GM19035 (cell line): Measurements from ENCODE around the gene RIC8B.

ENCODE experiments used
- ATAC-seq: cut with Tn5 transposase; IDR thresholded peaks from one replicate; pipeline ENCODE4 v1.9.1; 2021; ENCODE audit not compliant: unreplicated experiment

Gene RIC8B

DNA sequence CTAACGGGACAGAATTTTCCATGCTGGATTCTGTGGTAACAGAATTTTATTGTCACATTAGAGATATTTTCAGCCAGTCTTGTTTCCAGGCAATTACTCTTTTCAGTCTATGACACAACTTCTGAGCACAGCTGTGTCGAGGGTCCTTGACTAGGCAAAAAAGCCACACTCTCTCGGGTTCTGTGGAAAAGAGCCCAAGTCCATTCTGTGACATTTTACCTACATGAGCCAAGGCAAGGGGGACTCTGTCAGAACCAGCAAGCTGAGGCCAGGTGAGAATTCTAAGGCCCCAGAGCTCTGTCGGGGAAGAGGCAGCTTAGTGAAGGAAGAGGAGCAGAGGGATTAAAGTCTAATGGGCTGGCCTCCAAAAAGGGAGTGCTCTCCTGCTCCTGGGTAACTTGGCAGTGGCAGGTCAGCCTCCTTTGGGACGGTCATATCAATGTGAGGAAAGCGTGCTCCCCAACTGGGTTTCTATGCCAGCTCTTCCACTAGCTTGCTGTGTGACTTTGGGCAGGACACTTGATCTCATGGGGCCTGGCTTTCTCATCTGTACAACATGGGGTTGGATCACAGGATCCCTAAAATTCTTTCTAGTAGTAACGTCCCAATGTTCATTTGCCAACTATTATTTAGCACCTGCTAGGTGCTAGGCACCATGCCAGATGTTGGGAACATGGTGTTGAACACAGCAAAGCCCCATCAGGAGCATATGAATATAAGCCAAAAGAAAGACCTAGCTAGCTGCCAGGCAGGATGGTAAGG is 16.0 kb upstream of the RIC8B start:
- ATAC-seq = no peak

DNA sequence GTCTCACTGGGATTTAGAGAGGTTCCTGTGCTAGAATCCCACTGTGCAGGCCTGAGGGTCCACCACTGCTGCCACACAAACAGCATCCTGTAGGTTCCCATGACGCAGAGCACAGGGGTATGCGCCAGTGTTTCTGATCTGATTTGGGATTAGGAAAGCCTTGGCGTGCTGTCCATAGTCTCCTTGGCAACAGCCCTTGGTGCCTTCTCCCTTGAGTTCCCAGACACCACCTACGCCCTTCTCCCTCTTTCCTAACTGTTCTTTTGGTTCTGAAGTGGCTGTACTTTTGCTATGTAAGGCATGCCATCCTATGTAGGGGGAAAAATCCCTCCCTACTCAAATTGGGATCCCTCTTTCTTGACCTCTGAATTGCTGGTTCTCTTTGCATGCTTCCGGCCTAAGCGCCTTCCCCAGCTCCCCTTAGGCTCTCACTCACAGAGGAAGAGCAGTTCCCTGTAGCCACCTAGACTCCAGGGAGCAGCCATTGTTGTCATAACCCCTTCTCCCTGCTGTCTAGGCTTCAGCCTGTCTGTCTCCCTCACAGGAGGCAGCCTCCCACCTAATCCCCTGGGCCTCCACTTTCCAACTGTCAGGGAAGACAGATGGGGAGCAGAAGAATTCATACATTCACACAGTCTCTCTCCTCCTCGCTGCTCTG is 14.8 kb upstream of the RIC8B start:
- ATAC-seq = no peak

DNA sequence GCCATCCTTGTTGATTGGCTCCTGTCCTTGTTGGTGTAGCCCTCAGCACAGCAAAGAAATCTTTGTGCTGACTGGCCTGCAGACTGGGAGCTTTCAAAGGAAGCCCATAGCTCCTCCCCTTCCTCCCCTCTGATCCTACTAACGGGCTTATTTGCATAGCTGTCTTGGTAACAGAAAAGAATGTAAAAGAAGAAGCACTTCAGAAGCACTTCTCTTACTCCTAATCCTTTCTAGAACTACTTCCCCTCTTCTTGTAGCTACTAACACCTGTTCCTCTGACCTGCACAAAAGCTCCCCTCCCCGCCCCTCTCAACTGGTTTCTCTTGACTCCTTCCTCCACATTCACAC is 14.3 kb upstream of the RIC8B start:
- ATAC-seq = peak; percentile 99

DNA sequence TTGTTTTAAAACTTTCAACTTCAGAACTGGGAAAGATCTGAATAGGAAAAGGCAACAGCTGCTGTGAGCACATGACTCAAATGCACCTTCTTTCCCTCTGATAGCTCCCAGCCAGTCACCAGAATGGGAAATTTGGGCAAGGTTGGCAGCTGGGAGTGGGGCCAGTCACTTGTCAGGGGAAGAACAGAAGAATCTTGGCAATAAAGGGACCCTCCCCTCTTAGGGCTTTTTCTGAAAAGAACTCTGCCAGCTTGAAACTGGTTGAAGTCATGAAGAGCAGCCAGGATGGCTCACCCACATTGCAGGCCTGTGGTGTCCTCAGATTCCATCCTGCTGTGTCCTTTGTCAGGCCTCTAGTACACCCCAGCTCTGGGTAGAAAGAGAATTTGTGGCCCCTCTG is 10.3 kb upstream of the RIC8B start:
- no peak for ATAC-seq

DNA sequence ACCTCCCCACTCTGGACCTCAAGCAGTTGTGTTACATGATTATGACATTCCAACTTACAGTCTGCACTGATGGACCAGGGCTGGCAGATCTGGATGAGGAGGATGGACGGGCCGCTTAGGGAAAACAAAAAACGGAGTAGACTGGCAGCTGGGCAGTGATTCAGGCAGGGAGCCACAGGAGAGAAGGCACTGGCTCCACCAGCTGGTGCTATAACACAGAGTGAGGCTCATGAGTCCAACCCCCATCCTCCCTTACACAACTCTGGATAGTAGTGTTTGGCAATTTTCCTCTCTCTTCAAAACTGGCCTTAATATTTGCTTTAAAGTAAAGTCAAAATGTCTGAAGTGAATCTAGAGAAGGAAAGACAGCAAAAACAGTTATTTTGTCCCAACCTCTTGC is 9.7 kb upstream of the RIC8B start:
- no peak for ATAC-seq

DNA sequence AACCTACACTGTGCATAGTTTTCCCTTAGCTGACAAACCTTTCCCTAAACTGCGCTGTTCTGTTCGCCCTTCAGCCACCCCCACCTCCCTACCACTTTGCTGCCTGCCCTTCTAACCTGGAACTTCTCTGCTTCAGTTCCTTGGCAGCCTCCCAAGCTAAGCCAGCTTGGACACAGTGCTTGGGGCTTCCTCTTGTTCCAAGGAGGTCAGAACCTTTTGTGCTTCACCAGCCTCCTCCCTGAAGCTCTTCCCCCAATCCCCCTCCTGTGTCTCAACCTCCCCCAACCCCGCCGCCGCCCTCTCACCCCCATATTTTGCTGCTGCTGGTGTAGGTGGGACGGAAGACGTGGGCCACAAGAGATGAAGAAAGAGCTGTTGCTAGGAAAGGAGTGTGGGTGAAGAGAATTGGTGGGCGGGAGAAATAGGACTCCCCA is 8.1 kb upstream of the RIC8B start:
- ATAC-seq = no peak

DNA sequence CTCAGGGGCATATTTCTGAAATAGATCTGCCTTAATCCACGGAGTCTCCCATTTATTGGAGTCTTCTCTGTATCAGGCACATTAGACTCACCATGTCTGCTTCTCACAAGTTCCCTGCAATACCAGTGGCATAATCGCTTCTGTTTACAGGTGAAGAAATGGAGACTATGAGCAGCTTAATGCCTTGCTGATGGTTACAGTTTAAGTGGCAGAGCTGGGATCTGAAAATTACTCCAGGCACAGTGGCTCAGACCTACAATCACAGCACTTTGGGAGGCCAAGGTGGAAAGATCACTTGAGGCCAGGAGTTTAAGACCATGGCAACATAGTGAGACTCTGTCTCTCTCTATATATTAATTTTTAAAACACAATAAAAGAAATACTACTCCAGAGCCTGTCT is 7.3 kb upstream of the RIC8B start:
- no peak for ATAC-seq

DNA sequence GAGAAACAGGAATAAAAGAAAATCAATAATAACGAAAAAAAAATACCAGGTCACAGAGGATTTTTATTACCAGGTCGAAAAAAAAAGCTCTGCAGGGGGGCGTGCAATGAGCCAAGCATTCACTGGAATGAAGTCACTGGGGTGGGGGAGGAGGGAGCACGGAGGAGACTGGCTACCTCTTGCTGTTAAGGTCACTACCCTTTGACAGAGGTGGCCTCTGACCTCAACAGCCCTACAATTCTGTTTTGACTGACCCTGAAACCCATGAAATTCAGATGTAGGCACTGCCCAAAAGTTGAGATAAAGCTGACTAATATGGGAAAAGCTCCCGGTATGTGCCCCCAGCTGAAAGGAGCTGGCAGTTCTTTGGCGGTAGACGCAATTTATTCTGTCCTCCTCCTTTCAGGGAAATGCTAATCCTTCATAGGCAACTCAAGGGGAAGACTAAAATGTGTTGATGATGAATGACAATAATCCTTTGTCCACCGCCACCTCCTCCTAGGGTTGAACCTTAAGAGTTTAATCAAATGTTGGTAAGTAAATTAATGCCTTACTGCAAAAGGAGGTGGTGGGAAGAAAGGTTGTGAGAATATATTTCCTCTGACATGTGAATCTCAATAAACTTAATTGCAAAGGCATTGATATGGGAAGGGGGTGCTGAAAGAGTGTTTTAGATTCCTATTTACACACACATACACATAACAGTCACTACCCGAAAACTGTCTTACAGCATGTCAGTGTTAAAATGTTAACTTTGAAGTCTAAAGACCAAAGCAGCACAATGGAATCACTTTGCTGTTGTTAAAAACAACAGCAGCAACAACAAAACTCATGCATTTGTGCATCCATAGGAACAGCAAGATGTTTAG is 6.3 kb upstream of the RIC8B start:
- no peak for ATAC-seq

DNA sequence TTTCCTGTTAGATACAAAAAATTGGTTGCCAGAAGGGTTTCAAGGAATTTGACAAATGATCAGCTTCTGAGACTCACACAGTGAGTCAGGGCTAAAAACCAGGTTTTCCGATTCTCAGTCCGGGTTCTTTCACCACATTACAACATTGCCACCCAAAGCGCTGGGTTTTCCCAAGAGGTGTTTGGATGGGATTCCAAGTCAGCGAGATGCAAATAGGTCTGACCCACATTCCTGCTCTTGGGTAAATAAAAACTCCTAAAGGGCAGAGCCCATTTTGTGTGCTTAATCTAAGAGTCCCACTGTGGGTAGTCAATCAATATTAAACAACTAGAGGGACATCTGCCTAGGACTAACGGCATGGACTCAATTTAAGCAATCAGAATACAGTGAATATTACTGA is 5.4 kb upstream of the RIC8B start:
- ATAC-seq = no peak

DNA sequence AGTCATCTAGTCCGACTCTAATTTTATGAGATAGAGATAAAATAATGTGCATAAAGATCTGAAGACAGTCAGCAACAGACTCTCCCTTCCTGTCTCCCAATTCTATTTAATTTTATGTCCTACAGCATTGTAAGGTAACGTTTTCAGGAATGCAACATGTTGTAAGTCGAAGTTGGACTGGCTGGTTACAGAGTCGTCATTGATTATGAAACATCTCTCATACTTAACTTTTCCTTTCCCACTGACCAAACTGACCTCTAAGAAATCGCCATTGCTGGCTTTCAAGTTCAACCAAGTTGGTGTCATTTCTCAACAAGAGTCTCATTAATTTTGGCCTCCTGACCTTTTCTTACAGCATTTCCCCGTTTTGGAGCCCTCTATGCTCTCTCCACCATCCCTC is 4.9 kb upstream of the RIC8B start:
- no peak for ATAC-seq

DNA sequence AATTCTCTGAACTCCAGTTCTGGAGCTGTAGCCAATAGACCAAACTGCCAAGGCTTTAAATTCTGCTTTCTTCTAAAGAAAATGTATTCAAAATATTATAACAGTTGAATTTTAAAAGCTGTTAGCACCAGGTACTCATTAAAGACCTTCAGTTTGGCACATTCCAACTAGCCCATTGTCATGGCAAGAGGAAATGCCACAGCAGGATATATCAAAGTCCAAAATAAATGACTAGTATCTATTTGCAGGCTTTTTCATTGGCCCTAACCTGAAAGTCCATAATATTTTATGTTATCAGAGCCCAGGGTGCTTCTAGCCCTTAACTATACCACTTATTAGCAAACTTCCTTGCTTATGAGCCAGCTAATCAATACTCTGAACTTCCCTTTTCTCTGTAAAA is 3.1 kb upstream of the RIC8B start:
- no peak for ATAC-seq

DNA sequence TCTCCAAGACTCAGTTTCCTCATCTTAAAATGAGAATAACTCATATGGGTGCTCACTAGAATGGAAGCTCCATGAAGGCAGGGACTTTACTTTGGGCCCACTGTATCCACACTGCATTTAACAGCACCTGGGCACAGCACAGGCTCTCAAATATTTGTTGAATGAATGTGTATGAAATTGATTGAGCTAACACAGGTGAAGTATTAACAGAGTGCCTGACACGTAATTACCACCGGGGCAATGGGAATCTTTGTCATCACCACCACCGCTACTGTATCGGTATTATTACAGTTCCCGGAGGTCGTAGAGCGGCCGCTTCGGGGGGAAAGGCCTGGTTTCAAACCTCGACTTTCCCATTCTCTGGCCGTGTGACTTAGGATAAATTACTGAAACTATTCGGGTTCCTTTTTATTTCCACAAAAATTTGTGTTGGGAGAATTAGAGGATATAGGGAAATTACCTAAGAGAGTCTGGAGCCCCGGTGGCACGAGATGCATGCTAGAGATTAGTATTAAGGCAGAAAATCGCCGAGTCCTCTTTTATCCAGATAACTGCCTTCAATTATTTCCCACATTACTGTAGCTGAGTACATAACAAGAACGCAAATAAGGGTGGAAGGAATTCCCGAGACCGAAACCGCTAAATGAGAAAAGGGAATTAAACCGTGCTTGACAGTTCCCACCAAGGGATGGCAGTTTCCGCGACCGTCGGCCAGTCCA is 1.0 kb upstream of the RIC8B start:
- ATAC-seq = no peak

DNA sequence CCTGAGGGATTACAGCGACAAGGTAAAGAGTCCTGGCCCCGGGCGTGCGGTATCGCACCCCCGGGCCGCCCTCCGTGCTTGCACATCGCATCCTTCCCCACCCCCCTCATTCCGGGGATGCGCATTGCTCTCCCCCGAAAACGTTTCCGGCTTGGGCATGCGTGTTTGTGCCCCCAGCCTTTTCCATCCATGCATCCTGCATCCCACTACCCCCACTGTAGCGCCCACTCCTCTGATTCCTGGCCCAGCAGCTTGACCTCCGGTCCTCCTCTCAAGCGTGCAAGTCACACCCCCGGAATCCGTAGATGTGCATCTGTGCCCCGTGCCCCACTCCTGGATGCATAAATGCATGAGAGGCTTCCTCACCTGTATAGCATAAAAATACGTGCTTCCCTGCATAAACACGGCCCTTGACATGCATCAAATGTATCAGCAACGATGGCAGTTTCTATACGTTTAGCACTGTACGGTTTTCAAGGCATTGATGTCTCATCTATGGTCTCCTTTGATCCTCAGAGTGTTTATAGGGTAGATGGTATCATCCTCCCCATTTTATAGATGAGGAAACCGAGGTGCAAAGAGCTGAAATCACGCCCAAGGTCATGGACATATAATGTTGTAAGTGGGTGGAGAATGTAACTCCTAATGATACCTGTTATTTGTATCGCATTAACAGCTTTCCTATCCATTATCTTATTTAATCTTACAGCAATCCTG is 484 bp downstream of the RIC8B start:
- ATAC-seq = peak; percentile 9

DNA sequence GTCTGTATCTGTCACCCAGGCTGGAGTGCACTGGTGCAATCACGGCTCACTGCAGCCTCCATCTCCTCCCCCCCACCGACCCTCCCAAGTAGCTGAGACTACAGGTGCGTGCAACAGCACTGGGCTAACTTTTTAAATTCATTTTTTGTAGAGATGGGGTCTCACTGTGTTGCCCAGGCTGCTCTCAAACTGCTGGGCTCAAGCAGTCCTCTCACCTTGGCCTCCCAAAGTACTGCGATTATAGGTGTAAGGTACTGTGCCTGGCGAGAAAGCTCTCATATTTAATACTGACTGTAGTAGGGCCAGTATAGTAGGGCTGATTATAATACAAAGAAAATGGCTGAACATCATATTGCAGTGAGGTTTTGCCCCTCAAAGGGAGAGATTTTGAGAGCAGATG is 2.4 kb downstream of the RIC8B start:
- no peak for ATAC-seq

DNA sequence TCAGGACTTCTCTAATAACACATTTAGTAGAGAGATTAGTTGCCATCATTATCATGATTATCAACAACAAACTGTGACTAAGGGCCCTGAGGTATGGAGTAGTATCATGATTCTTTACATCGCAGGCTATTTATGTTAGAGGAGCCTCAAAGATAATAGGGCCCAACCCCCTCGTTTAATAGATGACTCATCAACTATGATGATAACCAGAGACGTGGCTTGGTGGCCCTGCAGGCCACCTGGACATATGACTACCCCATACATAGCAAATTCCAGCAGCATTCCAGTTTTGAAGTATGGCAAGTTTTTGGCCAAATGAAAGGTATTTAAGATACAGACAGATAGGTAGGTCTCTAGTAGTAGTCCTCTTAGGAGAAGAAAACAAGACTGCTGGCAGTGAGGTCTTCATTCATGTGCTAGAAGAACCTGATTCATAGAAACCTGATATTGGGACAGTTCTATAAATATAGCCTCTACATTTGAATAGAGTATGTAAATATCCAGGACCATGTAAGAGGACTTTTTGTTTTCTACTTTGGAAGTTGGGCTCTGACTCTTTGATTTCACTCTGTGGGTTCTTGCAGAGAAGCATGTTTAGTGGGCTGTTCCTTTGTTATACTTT is 5.6 kb downstream of the RIC8B start:
- ATAC-seq = no peak

DNA sequence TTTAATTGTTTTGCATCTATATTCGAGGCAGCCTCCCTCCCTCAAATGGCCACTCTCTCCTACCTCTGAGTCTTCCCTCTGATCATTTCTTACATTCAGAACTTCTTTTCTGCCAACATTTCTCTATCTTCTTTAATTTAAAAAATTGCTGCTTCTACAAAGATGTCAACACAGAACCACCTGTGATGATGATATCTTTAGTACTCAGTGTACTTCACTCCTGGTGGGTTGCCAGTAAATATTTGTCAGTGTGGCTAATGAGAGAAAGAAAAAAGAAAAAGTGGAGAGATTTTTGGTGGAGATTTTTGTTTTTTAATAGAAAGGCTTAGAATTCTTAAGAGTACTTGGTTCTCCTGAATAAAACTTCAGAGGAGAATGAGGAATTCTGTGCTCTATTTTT is 8.1 kb downstream of the RIC8B start:
- ATAC-seq = no peak

DNA sequence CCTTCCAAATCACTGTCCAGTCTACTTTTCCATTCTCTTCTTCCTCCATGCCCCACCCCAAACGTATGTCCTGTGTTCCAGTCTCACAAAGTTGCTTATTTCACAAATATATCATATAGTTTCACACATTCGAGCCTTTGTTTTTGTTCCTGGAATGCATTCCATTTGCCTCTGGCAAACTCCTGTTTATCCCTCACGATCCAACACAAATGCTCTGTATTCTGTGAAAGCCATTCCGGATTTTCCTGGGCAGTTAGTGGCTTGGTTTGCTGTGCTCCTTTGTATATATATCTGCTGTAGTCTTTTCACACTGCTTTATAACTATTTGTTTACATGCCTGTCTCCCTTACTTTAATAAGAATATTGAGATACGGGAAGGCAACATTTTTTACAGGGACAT is 9.0 kb downstream of the RIC8B start:
- ATAC-seq = no peak

DNA sequence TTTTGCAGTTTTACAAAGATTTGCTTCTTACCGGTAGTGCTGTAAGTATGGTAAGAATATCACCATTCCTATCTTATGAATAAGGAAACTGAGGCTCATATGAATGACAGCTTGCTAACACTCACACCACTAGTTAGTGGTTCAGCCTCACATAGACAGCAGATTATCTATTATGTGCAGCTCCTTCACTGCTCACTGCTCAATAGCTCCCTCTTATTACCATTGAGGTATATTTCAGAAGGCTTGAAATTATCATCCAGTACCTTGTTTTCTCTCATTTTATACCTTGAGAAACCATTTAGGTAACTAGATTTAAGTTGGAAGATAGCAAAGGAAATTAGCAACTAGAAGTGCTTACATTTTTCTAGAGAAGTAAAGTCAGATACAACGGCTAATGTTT is 15.5 kb downstream of the RIC8B start:
- no peak for ATAC-seq

DNA sequence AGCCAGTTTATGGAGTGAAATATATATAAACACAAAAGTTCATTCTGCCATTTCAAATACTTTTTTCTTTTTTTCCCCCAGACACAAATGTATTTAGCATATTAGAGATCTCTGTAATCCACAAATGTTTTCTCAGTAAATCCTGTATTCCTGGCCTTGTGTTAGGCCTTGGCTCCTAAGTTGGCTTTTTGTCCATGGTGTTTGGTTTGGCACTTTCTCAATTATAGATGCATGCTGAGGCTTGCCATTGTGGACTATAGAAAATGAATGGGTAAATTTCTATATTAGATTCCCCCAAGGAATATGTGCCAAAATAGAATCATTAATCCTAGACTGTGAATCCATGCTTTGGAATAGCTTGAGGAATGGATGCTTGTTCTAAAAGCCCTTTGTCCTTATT is 17.0 kb downstream of the RIC8B start:
- no peak for ATAC-seq

DNA sequence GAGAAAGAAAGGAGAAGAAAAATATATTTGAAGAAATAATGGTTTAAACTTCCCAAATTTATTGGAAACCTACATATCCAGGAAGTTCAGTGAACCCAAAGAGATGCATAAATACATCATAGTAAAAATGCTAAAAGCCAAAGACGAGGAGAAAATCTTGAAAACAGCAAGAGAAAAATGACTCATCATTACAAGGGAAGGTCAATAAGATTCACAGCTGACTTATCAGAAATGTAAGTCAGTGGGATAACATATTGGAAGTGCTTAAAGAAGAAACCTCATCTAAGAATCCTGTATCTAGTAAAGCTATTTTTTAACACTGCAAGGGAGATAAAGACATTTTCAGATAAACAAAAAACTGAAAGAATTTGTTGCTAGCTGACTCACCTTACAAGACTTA is 19.9 kb downstream of the RIC8B start:
- ATAC-seq = no peak
